ENCODE results near the gene SPHKAP. TPM values are rescaled to one million over a fixed set of nuclear protein-coding genes. Genes with fewer than 3 reads are reported as not detected.

SPHKAP gene
- total and polyA plus RNA-seq, 2 donors (not counting 3 experiments of a cell fraction or from before 2014, with no cell fraction given), result not detected

- no peak overlapping the region for H2AFZ ChIP-seq (ENCODE audit: low read depth, low read length)
- intact Hi-C loops (cut with micrococcal nuclease), result no loop called here
- DNase-seq (ENCODE audit: low read depth, low spot score), result no peak
- no peak for FAIRE-seq
- dilution Hi-C loops (cut with MboI; ENCODE audit: extremely low pct_ligation_motif_present, low sequenced_read_pairs), result no loop called here
- BruUV-seq (replicated peaks), result no TSS peak
- no peak for TF ChIP-seq GATA2 (IDR thresholded peaks at IDR 0.05; ENCODE audit: insufficient read depth, insufficient read length, low read depth, low read length)
- TF ChIP-seq, protein P1, sequence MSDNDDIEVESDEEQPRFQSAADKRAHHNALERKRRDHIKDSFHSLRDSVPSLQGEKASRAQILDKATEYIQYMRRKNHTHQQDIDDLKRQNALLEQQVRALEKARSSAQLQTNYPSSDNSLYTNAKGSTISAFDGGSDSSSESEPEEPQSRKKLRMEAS (IDR thresholded peaks at IDR 0.05; ENCODE audit: insufficient read depth, insufficient read length), result no peak
- no peak for TF ChIP-seq MYC (IDR thresholded peaks at IDR 0.05; ENCODE audit: low read depth, low read length)
- TF ChIP-seq POLR2AphosphoS5 (IDR thresholded peaks at IDR 0.05; ENCODE audit: insufficient read depth, low read depth, low read length), result no peak
- no peak for TF ChIP-seq EZH2 (IDR thresholded peaks at IDR 0.05; ENCODE audit: borderline replicate concordance, low read depth, low read length, severe bottlenecking)
- TF ChIP-seq CTCF (IDR thresholded peaks at IDR 0.05; ENCODE audit: extremely low read depth in 1 of 2, insufficient read depth in 1 of 2, low read depth in 1 of 2, low read length in 2 of 2), result no peak
- TF ChIP-seq JUN (IDR thresholded peaks at IDR 0.05; ENCODE audit: borderline replicate concordance, insufficient read depth, insufficient read length, low read depth), result no peak
- no peak for TF ChIP-seq FOS (IDR thresholded peaks at IDR 0.05; ENCODE audit: borderline replicate concordance, insufficient read depth, low read length)
- no peak for TF ChIP-seq POLR2A (IDR thresholded peaks at IDR 0.05; ENCODE audit: low read depth, low read length)
- no peaks in the 10 kb centered on the region for H3K9me1 ChIP-seq (replicated peaks; ENCODE audit: control insufficient read depth, extremely low read depth, insufficient read depth, low read length)
- no peaks in the 10 kb centered on the region for H3K79me2 ChIP-seq (ENCODE audit: control insufficient read depth, insufficient read depth, low read length)
- CTCF ChIA-PET, result no interaction called here
- no peaks in the 10 kb centered on the region for H3K4me1 ChIP-seq (ENCODE audit: control insufficient read depth, extremely low read depth, insufficient read depth, low read length)
- no peak overlapping the region for H3K9ac ChIP-seq (replicated peaks; ENCODE audit: extremely low read depth, insufficient read depth, low read length)
- no peaks in the 10 kb centered on the region for H3K36me3 ChIP-seq (ENCODE audit: control insufficient read depth in 2 of 2, extremely low read depth in 1 of 2, insufficient read depth in 2 of 2, low read length in 2 of 2)
- no peak overlapping the region for H3K4me2 ChIP-seq (ENCODE audit: insufficient read depth, low read length)
- no peak overlapping the region for H3K4me3 ChIP-seq (replicated peaks in 1 of 3; ENCODE audit: insufficient read depth in 1 of 3, low read depth in 1 of 3, low read length in 3 of 3)
- H3K9me3 ChIP-seq (replicated peaks; ENCODE audit: control insufficient read depth, insufficient read depth, low read length), result peaks cover 3% of the 10 kb centered on the region
- no peaks in the 10 kb centered on the region for H4K20me1 ChIP-seq (replicated peaks; ENCODE audit: control insufficient read depth, extremely low read depth, insufficient read depth, low read length)
- POLR2A ChIA-PET, result no interaction called here
- H3K27ac ChIP-seq (ENCODE audit: insufficient read depth, low read depth, low read length), result no peak overlapping the region
- H3K27me3 ChIP-seq (ENCODE audit: control insufficient read depth in 2 of 2, insufficient read depth in 2 of 2, low read length in 2 of 2), result no peaks in the 10 kb centered on the region
Measured at GRCh38 chr2:228227466-228227865, 46.0 kb upstream of the SPHKAP start.

Data from endothelial cell of umbilical vein (primary cell).